HEK293 (cell line): ENCODE results near the gene RPS6KC1.
"Not testable (repeated sequence)": the region's sequence is repeated elsewhere in the genome, so short reads cannot be mapped to it uniquely, and the experiment has no call there.

ENCODE experiments used
- CTCF ChIA-PET: fragments of 350-600 bp; formaldehyde crosslinking; extraction: SDS; loops from one replicate; lab custom pipeline; 2021; ENCODE audit warnings: antibody characterized with exemption; lab: Yijun Ruan, JAX
- POLR2A ChIA-PET: fragments of 300-600 bp; formaldehyde crosslinking; extraction: SDS; loops from one replicate; lab custom pipeline; 2020; ENCODE audit warnings: antibody characterized with exemption, inconsistent platforms; lab: Yijun Ruan, JAX
- H3K27ac ChIP-seq: fragments of 200-500 bp; sonication (Bioruptor generic); 2 replicates; pipeline ENCODE4 v1.5.1; 2014; ENCODE audit warnings: low read depth, low read length, control low read depth, inconsistent platforms; ENCODE audit errors: extremely low read depth
- H3K36me3 ChIP-seq, 2 experiments: fragments of 200-500 bp in 1 of 2; sonication (Bioruptor generic) in 1 of 2; 1 replicate in 1 of 2; 2 replicates in 1 of 2; pipeline ENCODE4 v1.5.1; 2014 to 2017; ENCODE audit warnings: inconsistent platforms in 2 of 2, low read length in 2 of 2; ENCODE audit not compliant: control insufficient read depth in 2 of 2, insufficient read depth in 1 of 2
- H3K4me1 ChIP-seq: fragments of 200-500 bp; sonication (Bioruptor generic); 2 replicates; pipeline ENCODE4 v1.5.1; 2014; ENCODE audit warnings: mild to moderate bottlenecking, low read length, inconsistent platforms; ENCODE audit not compliant: control insufficient read depth, insufficient read depth
- H3K4me3 ChIP-seq: 2 replicates; pipeline ENCODE4 v1.5.1; 2011; ENCODE audit warnings: low read depth, mild to moderate bottlenecking, control low read depth, low read length, moderate library complexity
- H3K9me3 ChIP-seq: fragments of 200-500 bp; sonication (Bioruptor generic); 2 replicates; pipeline ENCODE4 v1.5.1; 2014; ENCODE audit warnings: low read depth, low read length, inconsistent platforms; ENCODE audit not compliant: control insufficient read depth, insufficient read depth
- GLI2 ChIP-seq: fragments of 450-650 bp; formaldehyde crosslinking; IDR thresholded peaks from 2 replicates; pipeline ENCODE4; 2017; ENCODE audit warnings: missing biosample characterization, missing genetic modification characterization, low read depth, borderline replicate concordance
- KLF10 ChIP-seq: fragments of 450-650 bp; IDR thresholded peaks from 2 replicates; pipeline ENCODE4 v1.5.1; 2018; ENCODE audit warnings: missing biosample characterization, mild to moderate bottlenecking, missing genetic modification characterization
- YY1 ChIP-seq: fragments of 450-650 bp; formaldehyde crosslinking; IDR thresholded peaks from 2 replicates; pipeline ENCODE4 v1.5.1; 2018; ENCODE audit warnings: missing biosample characterization, missing genetic modification characterization
- ZBTB20 ChIP-seq: fragments of 450-650 bp; formaldehyde crosslinking; IDR thresholded peaks from 2 replicates; pipeline ENCODE4 v1.5.1; 2016; ENCODE audit warnings: missing biosample characterization, missing genetic modification characterization
- ZBTB21 ChIP-seq: fragments of 450-650 bp; formaldehyde crosslinking; IDR thresholded peaks from 2 replicates; pipeline ENCODE4 v1.5.1; 2017; ENCODE audit warnings: missing biosample characterization, missing genetic modification characterization
- ZFP37 ChIP-seq: fragments of 450-650 bp; formaldehyde crosslinking; IDR thresholded peaks from 2 replicates; pipeline ENCODE4 v1.5.1; 2016; ENCODE audit warnings: missing biosample characterization, missing genetic modification characterization
- ZNF148 ChIP-seq: fragments of 450-650 bp; formaldehyde crosslinking; IDR thresholded peaks from 2 replicates; pipeline ENCODE4 v1.5.0; 2017; ENCODE audit warnings: missing biosample characterization, missing genetic modification characterization, borderline replicate concordance
- ZNF221 ChIP-seq: fragments of 450-650 bp; formaldehyde crosslinking; IDR thresholded peaks from 2 replicates; pipeline ENCODE4 v1.5.1; 2017; ENCODE audit warnings: missing biosample characterization, missing genetic modification characterization, borderline replicate concordance
- ZNF366 ChIP-seq: fragments of 450-650 bp; formaldehyde crosslinking; conservative IDR thresholded peaks from 2 replicates; pipeline ENCODE4 v1.5.1; 2016; ENCODE audit warnings: missing biosample characterization, missing genetic modification characterization
- ZNF394 ChIP-seq: fragments of 450-650 bp; formaldehyde crosslinking; IDR thresholded peaks from 2 replicates; pipeline ENCODE4 v1.5.1; 2016; ENCODE audit warnings: missing biosample characterization, missing genetic modification characterization, mild to moderate bottlenecking, moderate library complexity, borderline replicate concordance
- ZNF510 ChIP-seq: fragments of 450-650 bp; formaldehyde crosslinking; IDR thresholded peaks from 2 replicates; pipeline ENCODE4 v1.5.1; 2018; ENCODE audit warnings: mild to moderate bottlenecking, missing genetic modification characterization, missing biosample characterization; ENCODE audit not compliant: insufficient replicate concordance
- ZNF514 ChIP-seq: fragments of 450-650 bp; formaldehyde crosslinking; IDR thresholded peaks from 2 replicates; pipeline ENCODE4 v1.5.1; 2016; ENCODE audit warnings: missing biosample characterization, missing genetic modification characterization
- ZNF521 ChIP-seq: fragments of 450-650 bp; formaldehyde crosslinking; IDR thresholded peaks from 2 replicates; pipeline ENCODE4 v1.5.1; 2017; ENCODE audit warnings: missing biosample characterization, mild to moderate bottlenecking, missing genetic modification characterization
- ZNF529 ChIP-seq: fragments of 450-650 bp; formaldehyde crosslinking; IDR thresholded peaks from 2 replicates; pipeline ENCODE4 v1.5.1; 2017; ENCODE audit warnings: missing genetic modification characterization, missing biosample characterization; ENCODE audit not compliant: insufficient replicate concordance
- ZNF560 ChIP-seq: fragments of 450-650 bp; formaldehyde crosslinking; IDR thresholded peaks from 2 replicates; pipeline ENCODE4 v1.5.1; 2017; ENCODE audit warnings: missing biosample characterization, missing genetic modification characterization, borderline replicate concordance
- ZNF585B ChIP-seq: fragments of 450-650 bp; formaldehyde crosslinking; IDR thresholded peaks from 2 replicates; pipeline ENCODE4 v1.5.1; 2016; ENCODE audit warnings: missing biosample characterization, missing genetic modification characterization
- ZNF596 ChIP-seq: fragments of 450-650 bp; IDR thresholded peaks from 2 replicates; pipeline ENCODE4 v1.5.0; 2018; ENCODE audit warnings: missing biosample characterization, mild to moderate bottlenecking, missing genetic modification characterization, moderate library complexity
- ZNF600 ChIP-seq: fragments of 450-650 bp; formaldehyde crosslinking; IDR thresholded peaks from 2 replicates; pipeline ENCODE4 v1.5.1; 2016; ENCODE audit warnings: missing biosample characterization, missing genetic modification characterization
- ZNF610 ChIP-seq: fragments of 450-650 bp; formaldehyde crosslinking; IDR thresholded peaks from 2 replicates; pipeline ENCODE4 v1.5.1; 2016; ENCODE audit warnings: missing biosample characterization, missing genetic modification characterization, borderline replicate concordance
- ZNF777 ChIP-seq: fragments of 450-650 bp; formaldehyde crosslinking; IDR thresholded peaks from 2 replicates; pipeline ENCODE4 v1.5.1; 2017; ENCODE audit warnings: missing biosample characterization, missing genetic modification characterization, borderline replicate concordance
- ZNF830 ChIP-seq: fragments of 450-650 bp; IDR thresholded peaks from 2 replicates; pipeline ENCODE4 v1.5.0; 2018; ENCODE audit warnings: missing biosample characterization, missing genetic modification characterization, low read depth, mild to moderate bottlenecking, moderate library complexity
- TF ChIP-seq, protein P1 (sequence below): fragments of 450-650 bp; formaldehyde crosslinking; IDR thresholded peaks from 2 replicates; pipeline ENCODE4 v1.5.1; 2016; ENCODE audit warnings: missing biosample characterization, missing genetic modification characterization
- TF ChIP-seq, protein P2 (sequence below): fragments of 450-650 bp; formaldehyde crosslinking; conservative IDR thresholded peaks from 2 replicates; pipeline ENCODE4 v1.5.1; 2016; ENCODE audit warnings: low read depth, missing biosample characterization, missing genetic modification characterization

The RPS6KC1 gene

GRCh38 chr1:213138892-213139291 is 87.9 kb downstream of the RPS6KC1 start:
- Histone ChIP-seq H3K9me3 (no peaks in the 10 kb centered on the region), H3K4me3 (no peak overlapping the region)
- TF ChIP-seq ZNF596 = no peak
- TF ChIP-seq ZNF610 (tag by site-specific recombination) = no peak
- no peak for TF ChIP-seq ZNF221 (tag by site-specific recombination)
- no peak for TF ChIP-seq YY1 (tag by site-specific recombination)
- TF ChIP-seq GLI2 (tag by site-specific recombination) = no peak
- TF ChIP-seq ZNF529 (tag by site-specific recombination) = no peak
- no peak for TF ChIP-seq ZNF600 (tag by site-specific recombination)
- no peak for TF ChIP-seq KLF10 (tag by site-specific recombination)
- TF ChIP-seq ZNF830 = no peak
- no peak for TF ChIP-seq ZNF514
- TF ChIP-seq ZBTB20 (tag by site-specific recombination) = no peak
- TF ChIP-seq, all 188 proteins: peak for 0
- H3K4me1 ChIP-seq = no peaks in the 10 kb centered on the region
- H3K27ac ChIP-seq = no peak overlapping the region
- POLR2A ChIA-PET = no interaction called here
- CTCF ChIA-PET = no interaction called here
- H3K36me3 ChIP-seq = peaks cover 0 to 2% of the 10 kb centered on the region in 2 experiments; a peak in 1 of 3 replicates

- ChIA-PET CTCF (interaction anchor here (0.5 kb wide), 1 partner anchor 349 kb away, joined by 4 read pairs; no protein-coding TSS in a partner anchor), POLR2A (no interaction called here)
- H3K4me3 ChIP-seq = no peak overlapping the region
- H3K36me3 ChIP-seq = peaks cover 0 to 1% of the 10 kb centered on the region in 2 experiments; a peak in 1 of 3 replicates
- no peaks in the 10 kb centered on the region for H3K4me1 ChIP-seq
- H3K27ac ChIP-seq = no peak overlapping the region
- TF ChIP-seq ZNF148 (tag by site-specific recombination) (no peak), ZNF777 (tag by site-specific recombination) (no peak), ZNF560 (tag by site-specific recombination) (no peak), ZBTB20 (tag by site-specific recombination) (no peak), ZFP37 (tag by site-specific recombination) (no peak), ZNF521 (tag by site-specific recombination) (no peak), ZNF585B (tag by site-specific recombination) (no peak)
- TF ChIP-seq, all 188 proteins: peak for 0
- no peaks in the 10 kb centered on the region for H3K9me3 ChIP-seq
These were observed 97.9 kb downstream of the RPS6KC1 start for GRCh38 chr1:213148905-213149304.

- H3K4me3 ChIP-seq, H3K36me3 ChIP-seq, H3K27ac ChIP-seq, CTCF ChIA-PET, H3K9me3 ChIP-seq, H3K4me1 ChIP-seq, POLR2A ChIA-PET: not testable (repeated sequence)
- TF ChIP-seq, protein P1, sequence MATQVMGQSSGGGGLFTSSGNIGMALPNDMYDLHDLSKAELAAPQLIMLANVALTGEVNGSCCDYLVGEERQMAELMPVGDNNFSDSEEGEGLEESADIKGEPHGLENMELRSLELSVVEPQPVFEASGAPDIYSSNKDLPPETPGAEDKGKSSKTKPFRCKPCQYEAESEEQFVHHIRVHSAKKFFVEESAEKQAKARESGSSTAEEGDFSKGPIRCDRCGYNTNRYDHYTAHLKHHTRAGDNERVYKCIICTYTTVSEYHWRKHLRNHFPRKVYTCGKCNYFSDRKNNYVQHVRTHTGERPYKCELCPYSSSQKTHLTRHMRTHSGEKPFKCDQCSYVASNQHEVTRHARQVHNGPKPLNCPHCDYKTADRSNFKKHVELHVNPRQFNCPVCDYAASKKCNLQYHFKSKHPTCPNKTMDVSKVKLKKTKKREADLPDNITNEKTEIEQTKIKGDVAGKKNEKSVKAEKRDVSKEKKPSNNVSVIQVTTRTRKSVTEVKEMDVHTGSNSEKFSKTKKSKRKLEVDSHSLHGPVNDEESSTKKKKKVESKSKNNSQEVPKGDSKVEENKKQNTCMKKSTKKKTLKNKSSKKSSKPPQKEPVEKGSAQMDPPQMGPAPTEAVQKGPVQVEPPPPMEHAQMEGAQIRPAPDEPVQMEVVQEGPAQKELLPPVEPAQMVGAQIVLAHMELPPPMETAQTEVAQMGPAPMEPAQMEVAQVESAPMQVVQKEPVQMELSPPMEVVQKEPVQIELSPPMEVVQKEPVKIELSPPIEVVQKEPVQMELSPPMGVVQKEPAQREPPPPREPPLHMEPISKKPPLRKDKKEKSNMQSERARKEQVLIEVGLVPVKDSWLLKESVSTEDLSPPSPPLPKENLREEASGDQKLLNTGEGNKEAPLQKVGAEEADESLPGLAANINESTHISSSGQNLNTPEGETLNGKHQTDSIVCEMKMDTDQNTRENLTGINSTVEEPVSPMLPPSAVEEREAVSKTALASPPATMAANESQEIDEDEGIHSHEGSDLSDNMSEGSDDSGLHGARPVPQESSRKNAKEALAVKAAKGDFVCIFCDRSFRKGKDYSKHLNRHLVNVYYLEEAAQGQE = peak; percentile 77; the same call in 1 of the 2 replicates
- TF ChIP-seq ZBTB21 (tag by site-specific recombination) = 0 out of 2 replicates have a peak, but pooled peaks have one; percentile 18
- peak; percentile 64 for TF ChIP-seq ZNF510 (tag by site-specific recombination)
- peak; percentile 79; the same call in 1 of the 2 replicates for TF ChIP-seq ZNF394
- TF ChIP-seq, protein P2, sequence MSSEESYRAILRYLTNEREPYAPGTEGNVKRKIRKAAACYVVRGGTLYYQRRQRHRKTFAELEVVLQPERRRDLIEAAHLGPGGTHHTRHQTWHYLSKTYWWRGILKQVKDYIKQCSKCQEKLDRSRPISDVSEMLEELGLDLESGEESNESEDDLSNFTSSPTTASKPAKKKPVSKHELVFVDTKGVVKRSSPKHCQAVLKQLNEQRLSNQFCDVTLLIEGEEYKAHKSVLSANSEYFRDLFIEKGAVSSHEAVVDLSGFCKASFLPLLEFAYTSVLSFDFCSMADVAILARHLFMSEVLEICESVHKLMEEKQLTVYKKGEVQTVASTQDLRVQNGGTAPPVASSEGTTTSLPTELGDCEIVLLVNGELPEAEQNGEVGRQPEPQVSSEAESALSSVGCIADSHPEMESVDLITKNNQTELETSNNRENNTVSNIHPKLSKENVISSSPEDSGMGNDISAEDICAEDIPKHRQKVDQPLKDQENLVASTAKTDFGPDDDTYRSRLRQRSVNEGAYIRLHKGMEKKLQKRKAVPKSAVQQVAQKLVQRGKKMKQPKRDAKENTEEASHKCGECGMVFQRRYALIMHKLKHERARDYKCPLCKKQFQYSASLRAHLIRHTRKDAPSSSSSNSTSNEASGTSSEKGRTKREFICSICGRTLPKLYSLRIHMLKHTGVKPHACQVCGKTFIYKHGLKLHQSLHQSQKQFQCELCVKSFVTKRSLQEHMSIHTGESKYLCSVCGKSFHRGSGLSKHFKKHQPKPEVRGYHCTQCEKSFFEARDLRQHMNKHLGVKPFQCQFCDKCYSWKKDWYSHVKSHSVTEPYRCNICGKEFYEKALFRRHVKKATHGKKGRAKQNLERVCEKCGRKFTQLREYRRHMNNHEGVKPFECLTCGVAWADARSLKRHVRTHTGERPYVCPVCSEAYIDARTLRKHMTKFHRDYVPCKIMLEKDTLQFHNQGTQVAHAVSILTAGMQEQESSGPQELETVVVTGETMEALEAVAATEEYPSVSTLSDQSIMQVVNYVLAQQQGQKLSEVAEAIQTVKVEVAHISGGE = peak; percentile 80
- TF ChIP-seq ZNF366 (tag by site-specific recombination) = 0 out of 2 replicates have a peak, but pooled peaks have one; percentile 15
These were observed 99.0 kb downstream of the RPS6KC1 start for GRCh38 chr1:213150090-213150489.
